Mesothelial cell of epicardium (in vitro differentiated cells): ENCODE measurements around the gene NR6A1. TPM values are rescaled to one million over a fixed set of nuclear protein-coding genes. Genes with fewer than 3 reads are reported as not detected.

ENCODE experiments used
- DNase-seq, 2 experiments: peaks; one replicate each; pipeline ENCODE4 v3.0.0; 2021; ENCODE audit warnings: low spot score in 2 of 2; ENCODE audit not compliant: unreplicated experiment in 2 of 2
- H3K27ac Mint-ChIP-seq: 2 replicates; pipeline ENCODE4 v1.8.0; 2021; ENCODE audit warnings: mixed read lengths
- H3K27me3 Mint-ChIP-seq: 2 replicates; pipeline ENCODE4 v1.8.0; 2021; ENCODE audit warnings: low read depth, mixed read lengths
- H3K36me3 Mint-ChIP-seq: 2 replicates; pipeline ENCODE4 v1.8.0; 2021; ENCODE audit warnings: mixed read lengths
- H3K4me1 Mint-ChIP-seq: 2 replicates; pipeline ENCODE4 v1.8.0; 2021; ENCODE audit warnings: mixed read lengths
- H3K4me3 Mint-ChIP-seq: 2 replicates; pipeline ENCODE4 v1.8.0; 2021; ENCODE audit warnings: mild to moderate bottlenecking, moderate library complexity, mixed read lengths
- H3K9me3 Mint-ChIP-seq: 2 replicates; pipeline ENCODE4 v1.8.0; 2021; ENCODE audit warnings: mixed read lengths
- total RNA-seq: library from RNA; stranded (reverse); gene quantifications from 3 replicates; pipeline ENCODE4 v1.2.1, GENCODE V29; 2021
- TF ChIP-seq, protein P1 (sequence below): fragments of 200-600 bp; sonication (generic); IDR thresholded peaks from one replicate; pipeline ENCODE4 v1.5.0; 2021; ENCODE audit warnings: antibody characterized with exemption; ENCODE audit not compliant: unreplicated experiment

The NR6A1 gene
- total RNA-seq, 1 donor from 2014 or later, result 5.9 TPM

GRCh38 chr9:124567362-124567761 is 203.7 kb downstream of the NR6A1 start:
- no peak for DNase-seq
- Mint-ChIP-seq H3K4me1 (peaks cover 7% of the 10 kb centered on the region), H3K27me3 (no peaks in the 10 kb centered on the region), H3K9me3 (peaks cover 6% of the 10 kb centered on the region), H3K27ac (no peak overlapping the region), H3K4me3 (no peak overlapping the region), H3K36me3 (no peaks in the 10 kb centered on the region)
- TF ChIP-seq, protein P1, sequence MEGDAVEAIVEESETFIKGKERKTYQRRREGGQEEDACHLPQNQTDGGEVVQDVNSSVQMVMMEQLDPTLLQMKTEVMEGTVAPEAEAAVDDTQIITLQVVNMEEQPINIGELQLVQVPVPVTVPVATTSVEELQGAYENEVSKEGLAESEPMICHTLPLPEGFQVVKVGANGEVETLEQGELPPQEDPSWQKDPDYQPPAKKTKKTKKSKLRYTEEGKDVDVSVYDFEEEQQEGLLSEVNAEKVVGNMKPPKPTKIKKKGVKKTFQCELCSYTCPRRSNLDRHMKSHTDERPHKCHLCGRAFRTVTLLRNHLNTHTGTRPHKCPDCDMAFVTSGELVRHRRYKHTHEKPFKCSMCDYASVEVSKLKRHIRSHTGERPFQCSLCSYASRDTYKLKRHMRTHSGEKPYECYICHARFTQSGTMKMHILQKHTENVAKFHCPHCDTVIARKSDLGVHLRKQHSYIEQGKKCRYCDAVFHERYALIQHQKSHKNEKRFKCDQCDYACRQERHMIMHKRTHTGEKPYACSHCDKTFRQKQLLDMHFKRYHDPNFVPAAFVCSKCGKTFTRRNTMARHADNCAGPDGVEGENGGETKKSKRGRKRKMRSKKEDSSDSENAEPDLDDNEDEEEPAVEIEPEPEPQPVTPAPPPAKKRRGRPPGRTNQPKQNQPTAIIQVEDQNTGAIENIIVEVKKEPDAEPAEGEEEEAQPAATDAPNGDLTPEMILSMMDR, result no peak

- peaks cover 6% of the 10 kb centered on the region for H3K9me3 Mint-ChIP-seq
- H3K27ac Mint-ChIP-seq, result no peak overlapping the region
- no peaks in the 10 kb centered on the region for H3K27me3 Mint-ChIP-seq
- TF ChIP-seq, protein P1, result no peak
- H3K4me1 Mint-ChIP-seq, result peaks cover 12% of the 10 kb centered on the region
- no peaks in the 10 kb centered on the region for H3K36me3 Mint-ChIP-seq
- no peak overlapping the region for H3K4me3 Mint-ChIP-seq
- no peak for DNase-seq
These were observed 208.8 kb downstream of the NR6A1 start for GRCh38 chr9:124562328-124562727.

DNA sequence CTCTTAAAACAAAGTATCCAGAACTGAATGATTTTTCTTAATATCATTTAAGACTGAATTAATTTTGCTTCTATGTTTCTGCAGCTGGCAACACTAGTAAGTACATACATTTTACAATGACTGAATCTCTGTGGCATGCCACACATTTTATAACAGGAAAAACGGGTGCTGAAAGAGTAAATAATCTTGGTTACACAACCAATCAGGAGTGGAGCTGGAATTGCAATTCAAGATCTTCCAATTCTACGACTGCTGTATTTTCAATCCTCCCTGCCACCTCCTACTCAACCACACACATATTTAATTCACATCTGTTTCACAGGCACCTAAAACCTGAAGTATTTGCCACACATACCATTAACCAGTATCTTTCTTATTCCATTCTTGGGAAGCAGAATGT is 211.2 kb downstream of the NR6A1 start:
- no peak overlapping the region for H3K27ac Mint-ChIP-seq
- TF ChIP-seq, protein P1, result no peak
- no peak for DNase-seq
- H3K4me3 Mint-ChIP-seq, result no peak overlapping the region
- no peaks in the 10 kb centered on the region for H3K27me3 Mint-ChIP-seq
- H3K9me3 Mint-ChIP-seq, result no peaks in the 10 kb centered on the region
- H3K4me1 Mint-ChIP-seq, result peaks cover 12% of the 10 kb centered on the region
- H3K36me3 Mint-ChIP-seq, result no peaks in the 10 kb centered on the region

DNA sequence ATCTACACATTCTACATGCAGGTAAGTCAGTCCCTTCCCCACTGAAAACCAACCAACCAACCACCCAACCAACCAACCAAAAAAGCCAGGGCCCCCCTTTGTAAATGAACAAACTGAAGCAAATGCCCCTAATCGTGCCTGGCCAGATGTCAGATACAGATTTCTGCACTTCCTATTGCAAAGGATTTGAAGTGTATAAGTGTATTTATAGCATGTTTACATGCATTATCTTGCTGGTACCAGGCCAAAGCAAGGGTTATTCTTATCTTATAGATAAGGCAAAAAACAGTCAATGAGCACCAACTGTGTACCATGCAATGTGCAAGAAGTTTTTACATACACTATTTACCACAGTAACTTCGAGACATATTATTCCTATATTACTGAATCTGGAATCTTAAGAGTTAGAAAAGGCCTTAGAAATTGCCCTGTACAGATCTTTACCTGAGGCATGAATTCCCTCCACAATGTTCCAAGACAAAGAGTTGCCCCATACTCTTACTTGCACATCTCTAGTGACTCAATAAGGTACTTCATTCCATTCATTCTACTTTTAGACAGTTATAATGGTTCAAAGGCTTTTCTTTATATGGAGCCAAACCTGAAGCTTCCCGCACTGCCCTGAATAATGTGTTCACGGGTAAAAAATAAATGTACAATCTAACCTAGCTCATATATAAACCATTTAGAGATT is 212.2 kb downstream of the NR6A1 start:
- Mint-ChIP-seq H3K9me3 (no peaks in the 10 kb centered on the region), H3K27me3 (no peaks in the 10 kb centered on the region), H3K27ac (no peak overlapping the region), H3K4me1 (peaks cover 14% of the 10 kb centered on the region), H3K4me3 (no peak overlapping the region), H3K36me3 (no peaks in the 10 kb centered on the region)
- TF ChIP-seq, protein P1, result no peak
- no peak for DNase-seq

GRCh38 chr9:124557895-124558294 is 213.2 kb downstream of the NR6A1 start:
- no peaks in the 10 kb centered on the region for H3K9me3 Mint-ChIP-seq
- DNase-seq, result no peak
- no peaks in the 10 kb centered on the region for H3K36me3 Mint-ChIP-seq
- TF ChIP-seq, protein P1, result no peak
- no peaks in the 10 kb centered on the region for H3K27me3 Mint-ChIP-seq
- no peak overlapping the region for H3K27ac Mint-ChIP-seq
- peaks cover 13% of the 10 kb centered on the region for H3K4me1 Mint-ChIP-seq
- no peak overlapping the region for H3K4me3 Mint-ChIP-seq

DNA sequence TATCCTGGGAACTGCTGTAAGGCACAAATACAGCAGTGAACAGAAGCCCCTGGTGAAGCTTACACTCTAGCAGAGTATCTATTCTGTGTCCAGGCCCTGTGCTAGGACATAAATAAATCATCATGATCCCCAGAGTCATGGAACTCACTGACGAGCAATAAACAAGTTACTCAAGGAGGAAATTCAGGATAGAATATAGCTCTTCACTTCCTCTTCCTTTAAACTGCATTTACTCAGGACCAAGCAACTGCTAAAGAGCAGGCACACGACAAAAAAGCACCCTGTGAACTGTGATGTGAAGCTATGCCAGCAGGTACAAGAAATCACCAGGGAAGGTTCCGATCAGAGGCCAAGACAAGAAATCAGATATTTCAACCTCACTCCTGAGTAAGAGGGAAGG is 216.1 kb downstream of the NR6A1 start:
- TF ChIP-seq, protein P1, result no peak
- H3K36me3 Mint-ChIP-seq, result no peaks in the 10 kb centered on the region
- H3K9me3 Mint-ChIP-seq, result no peaks in the 10 kb centered on the region
- H3K27me3 Mint-ChIP-seq, result no peaks in the 10 kb centered on the region
- H3K4me3 Mint-ChIP-seq, result no peak overlapping the region
- H3K27ac Mint-ChIP-seq, result no peak overlapping the region
- DNase-seq, result no peak
- H3K4me1 Mint-ChIP-seq, result peaks cover 5% of the 10 kb centered on the region
